ENCODE data around the gene CSH1. TPM values are rescaled to one million over a fixed set of nuclear protein-coding genes. Genes with fewer than 3 reads are reported as not detected.
"Not testable (repeated sequence)": the region's sequence is repeated elsewhere in the genome, so short reads cannot be mapped to it uniquely, and the experiment has no call there.

CSH1 gene
- total RNA-seq = not detected

GRCh38 chr17:63896524-63897354 lies at the start of gene CSH1:
Gene CSH1 (minus strand): TSS chr17:63896574. CDS start chr17:63896511, 63 bp downstream.
- DNase-seq; H3K9me3 Mint-ChIP-seq (ENCODE audit: insufficient read depth); H3K4me3 Mint-ChIP-seq; H3K27ac Mint-ChIP-seq; H3K4me1 Mint-ChIP-seq (ENCODE audit: low read depth); POLR2A ChIA-PET; H3K36me3 Mint-ChIP-seq (ENCODE audit: low read depth); ATAC-seq: not testable (repeated sequence)
- CTCF ChIA-PET = interaction anchor here (2.7 kb wide), 1 partner anchor 8 kb away, joined by 13 read pairs; no protein-coding TSS in a partner anchor
- peaks cover 23% of the 10 kb centered on the region for H3K27me3 Mint-ChIP-seq (ENCODE audit: low read depth)

- ATAC-seq = no peak
- peaks cover 22% of the 10 kb centered on the region for H3K4me1 Mint-ChIP-seq (ENCODE audit: low read depth)
- ChIA-PET CTCF (interaction anchor here (0.8 to 3.1 kb wide), 47 partner anchors 8 to 284 kb away, joined by 3 to 68 read pairs (median 5); partner anchors contain the start of genes CD79B, GH1, ICAM2 and PRR29), POLR2A (interaction anchor here (0.6 to 2.0 kb wide), 5 partner anchors 13 to 184 kb away, joined by 3 to 12 read pairs (median 7); partner anchors contain the start of genes CD79B, ERN1 and ICAM2)
- H3K9me3 Mint-ChIP-seq (ENCODE audit: insufficient read depth) = no peaks in the 10 kb centered on the region
- no peak for DNase-seq
- no peak overlapping the region for H3K27ac Mint-ChIP-seq
- no peaks in the 10 kb centered on the region for H3K36me3 Mint-ChIP-seq (ENCODE audit: low read depth)
- H3K4me3 Mint-ChIP-seq = peak overlapping the region; percentile 36
- peaks cover 32% of the 10 kb centered on the region for H3K27me3 Mint-ChIP-seq (ENCODE audit: low read depth)
Measured at GRCh38 chr17:63945784-63946439, 49.5 kb upstream of the CSH1 start.

- Mint-ChIP-seq H3K36me3 (ENCODE audit: low read depth) (no peaks in the 10 kb centered on the region), H3K4me1 (ENCODE audit: low read depth) (peaks cover 22% of the 10 kb centered on the region), H3K4me3 (no peak overlapping the region), H3K9me3 (ENCODE audit: insufficient read depth) (no peaks in the 10 kb centered on the region), H3K27me3 (ENCODE audit: low read depth) (peaks cover 30% of the 10 kb centered on the region), H3K27ac (no peak overlapping the region)
- ATAC-seq (no peak), DNase-seq (no peak)
- ChIA-PET CTCF (interaction anchor here (0.9 to 3.1 kb wide), 20 partner anchors 12 to 200 kb away, joined by 3 to 68 read pairs (median 16); partner anchors contain the start of genes CD79B, GH1 and PRR29), POLR2A (no interaction called here)
Measured at GRCh38 chr17:63944736-63945499, 48.5 kb upstream of the CSH1 start.

- H3K36me3 Mint-ChIP-seq (ENCODE audit: low read depth) = no peaks in the 10 kb centered on the region
- no peak for ATAC-seq
- H3K27ac Mint-ChIP-seq = no peak overlapping the region
- H3K4me1 Mint-ChIP-seq (ENCODE audit: low read depth) = peaks cover 26% of the 10 kb centered on the region
- ChIA-PET POLR2A (interaction anchor here (0.5 kb wide), 1 partner anchor 11 kb away, joined by 3 read pairs; the partner anchor contains the start of gene CD79B), CTCF (interaction anchor here (0.5 to 2.5 kb wide), 3 partner anchors 11 to 77 kb away, joined by 3 to 8 read pairs (median 3); partner anchors contain the start of genes GH1 and ICAM2)
- DNase-seq = no peak
- H3K27me3 Mint-ChIP-seq (ENCODE audit: low read depth) = peaks cover 36% of the 10 kb centered on the region
- H3K9me3 Mint-ChIP-seq (ENCODE audit: insufficient read depth) = no peaks in the 10 kb centered on the region
- H3K4me3 Mint-ChIP-seq = no peak overlapping the region
Measured at GRCh38 chr17:63943745-63944144, 47.4 kb upstream of the CSH1 start.

- Mint-ChIP-seq H3K4me1 (ENCODE audit: low read depth) (peaks cover 26% of the 10 kb centered on the region), H3K36me3 (ENCODE audit: low read depth) (no peaks in the 10 kb centered on the region), H3K27me3 (ENCODE audit: low read depth) (peaks cover 38% of the 10 kb centered on the region), H3K9me3 (ENCODE audit: insufficient read depth) (no peaks in the 10 kb centered on the region), H3K27ac (no peak overlapping the region), H3K4me3 (no peak overlapping the region)
- ATAC-seq = no peak
- DNase-seq = no peak
- ChIA-PET POLR2A (no interaction called here), CTCF (interaction anchor here (1.1 to 2.5 kb wide), 2 partner anchors 12 to 23 kb away, joined by 3 to 8 read pairs; partner anchors contain the start of gene GH1)
Measured at GRCh38 chr17:63942309-63942985, 46.1 kb upstream of the CSH1 start.

- ChIA-PET CTCF (interaction anchor here (2.5 kb wide), 1 partner anchor 23 kb away, joined by 8 read pairs; the partner anchor contains the start of gene GH1), POLR2A (interaction anchor here (0.6 kb wide), 1 partner anchor 17 kb away, joined by 4 read pairs; no protein-coding TSS in a partner anchor)
- Mint-ChIP-seq H3K9me3 (ENCODE audit: insufficient read depth) (no peaks in the 10 kb centered on the region), H3K27ac (no peak overlapping the region), H3K4me1 (ENCODE audit: low read depth) (peaks cover 24% of the 10 kb centered on the region), H3K27me3 (ENCODE audit: low read depth) (peaks cover 40% of the 10 kb centered on the region), H3K36me3 (ENCODE audit: low read depth) (no peaks in the 10 kb centered on the region), H3K4me3 (no peak overlapping the region)
- ATAC-seq (no peak), DNase-seq (no peak)
Measured at GRCh38 chr17:63941751-63942150, 45.4 kb upstream of the CSH1 start.

- Mint-ChIP-seq H3K27ac (no peak overlapping the region), H3K27me3 (ENCODE audit: low read depth) (peaks cover 40% of the 10 kb centered on the region), H3K4me1 (ENCODE audit: low read depth) (peaks cover 18% of the 10 kb centered on the region), H3K36me3 (ENCODE audit: low read depth) (no peaks in the 10 kb centered on the region), H3K9me3 (ENCODE audit: insufficient read depth) (no peaks in the 10 kb centered on the region), H3K4me3 (no peak overlapping the region)
- CTCF ChIA-PET = interaction anchor here (0.8 to 2.5 kb wide), 3 partner anchors 9 to 22 kb away, joined by 3 to 8 read pairs (median 3); partner anchors contain the start of genes CD79B and GH1
- DNase-seq (no peak), ATAC-seq (no peak)
- POLR2A ChIA-PET = no interaction called here
Measured at GRCh38 chr17:63941162-63941561, 44.8 kb upstream of the CSH1 start.

- Mint-ChIP-seq H3K36me3 (ENCODE audit: low read depth) (no peaks in the 10 kb centered on the region), H3K4me3 (no peak overlapping the region), H3K27me3 (ENCODE audit: low read depth) (peaks cover 43% of the 10 kb centered on the region), H3K9me3 (ENCODE audit: insufficient read depth) (no peaks in the 10 kb centered on the region), H3K27ac (no peak overlapping the region), H3K4me1 (ENCODE audit: low read depth) (peaks cover 12% of the 10 kb centered on the region)
- ChIA-PET CTCF (interaction anchor here (0.8 to 1.5 kb wide), 3 partner anchors 8 to 21 kb away, joined by 3 to 5 read pairs (median 3); partner anchors contain the start of gene CD79B), POLR2A (interaction anchor here (1.0 kb wide), 1 partner anchor 9 kb away, joined by 3 read pairs; the partner anchor contains the start of gene CD79B)
- no peak for ATAC-seq
- DNase-seq = no peak
Measured at GRCh38 chr17:63940584-63940983, 44.2 kb upstream of the CSH1 start.

- Mint-ChIP-seq H3K27me3 (ENCODE audit: low read depth) (peaks cover 42% of the 10 kb centered on the region), H3K9me3 (ENCODE audit: insufficient read depth) (no peaks in the 10 kb centered on the region), H3K36me3 (ENCODE audit: low read depth) (no peaks in the 10 kb centered on the region), H3K27ac (no peak overlapping the region), H3K4me1 (ENCODE audit: low read depth) (peaks cover 5% of the 10 kb centered on the region), H3K4me3 (no peak overlapping the region)
- DNase-seq = no peak
- ChIA-PET POLR2A (interaction anchor here (1.0 kb wide), 1 partner anchor 8 kb away, joined by 3 read pairs; the partner anchor contains the start of gene CD79B), CTCF (interaction anchor here (1.0 to 1.5 kb wide), 3 partner anchors 10 to 20 kb away, joined by 3 to 5 read pairs (median 3); no protein-coding TSS in a partner anchor)
- no peak for ATAC-seq
Measured at GRCh38 chr17:63939884-63940283, 43.5 kb upstream of the CSH1 start.

GRCh38 chr17:63939401-63939800 lies 43.0 kb upstream of the CSH1 start:
- Mint-ChIP-seq H3K4me3 (no peak overlapping the region), H3K27ac (no peak overlapping the region), H3K36me3 (ENCODE audit: low read depth) (no peaks in the 10 kb centered on the region), H3K4me1 (ENCODE audit: low read depth) (peaks cover 4% of the 10 kb centered on the region), H3K9me3 (ENCODE audit: insufficient read depth) (no peaks in the 10 kb centered on the region), H3K27me3 (ENCODE audit: low read depth) (peaks cover 42% of the 10 kb centered on the region)
- no peak for DNase-seq
- CTCF ChIA-PET = interaction anchor here (1.0 to 1.2 kb wide), 2 partner anchors 10 to 20 kb away, joined by 3 to 5 read pairs; no protein-coding TSS in a partner anchor
- ATAC-seq = no peak
- POLR2A ChIA-PET = interaction anchor here (1.0 kb wide), 1 partner anchor 7 kb away, joined by 3 read pairs; the partner anchor contains the start of gene CD79B

Data from activated CD8-positive, alpha-beta T cell treated with anti-CD3 and anti-CD28 coated beads, Interleukin-2, amount 10 ng/mL, durations not matched to agents 7 days and 5 days (primary cell).